ENCODE data around the gene NPAP1.
"Not testable (repeated sequence)": the region's sequence is repeated elsewhere in the genome, so short reads cannot be mapped to it uniquely, and the experiment has no call there.

The NPAP1 gene

DNA sequence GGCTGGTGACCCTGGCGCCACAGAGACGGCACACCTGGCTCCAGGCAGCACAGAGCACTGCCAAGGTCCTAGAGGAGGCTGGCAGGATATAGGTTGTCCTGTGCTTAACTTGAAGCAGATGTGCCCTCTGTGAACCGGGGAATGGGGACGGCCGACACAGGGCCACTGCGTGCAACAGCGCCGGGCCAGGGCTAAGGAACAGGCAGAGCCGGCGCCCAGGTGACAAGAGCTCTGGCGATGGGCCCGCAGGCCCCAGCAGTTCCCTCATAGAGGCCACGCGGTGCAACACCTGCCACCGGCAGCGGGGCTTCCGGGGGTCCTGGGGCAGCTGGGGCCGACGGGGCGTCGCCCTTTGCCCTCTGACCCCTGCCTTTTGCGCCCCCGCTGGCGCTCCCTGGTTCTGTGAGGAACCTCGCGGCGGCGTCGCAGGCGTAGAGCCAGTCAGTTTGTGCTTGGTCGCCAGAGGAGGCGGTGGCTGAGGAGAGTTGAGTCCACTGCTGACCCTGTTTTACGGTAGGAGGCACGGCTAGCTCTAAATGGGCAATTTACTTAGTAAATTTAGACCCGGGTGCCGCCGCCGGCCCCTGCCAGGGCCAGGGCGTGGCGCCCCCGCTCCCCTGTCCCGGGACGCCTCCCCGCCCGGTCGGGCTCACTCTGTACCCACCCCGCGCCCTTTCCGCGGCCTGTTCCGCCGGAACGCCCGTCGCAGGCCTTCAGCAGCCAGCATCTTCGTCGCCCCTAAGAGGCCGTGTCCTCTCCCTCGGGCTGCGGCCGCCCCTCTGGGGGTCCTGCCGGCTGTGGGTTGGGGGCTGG lies at the start of gene NPAP1:
Gene NPAP1, plus strand, starts transcription at position 444 of the 813 bp plus-strand sequence. Its CDS starts 93 bp downstream, at position 537.
- FAIRE-seq, result no peak
- DNase-seq (ENCODE audit: low spot score), result no peak

- FAIRE-seq, result no peak
- DNase-seq (ENCODE audit: low spot score), result no peak
Observed at GRCh38 chr15:24627443-24627842, 48.1 kb upstream of the NPAP1 start.

GRCh38 chr15:24633082-24633481 lies 42.5 kb upstream of the NPAP1 start:
- FAIRE-seq (no peak), DNase-seq (ENCODE audit: low spot score) (no peak)

DNA sequence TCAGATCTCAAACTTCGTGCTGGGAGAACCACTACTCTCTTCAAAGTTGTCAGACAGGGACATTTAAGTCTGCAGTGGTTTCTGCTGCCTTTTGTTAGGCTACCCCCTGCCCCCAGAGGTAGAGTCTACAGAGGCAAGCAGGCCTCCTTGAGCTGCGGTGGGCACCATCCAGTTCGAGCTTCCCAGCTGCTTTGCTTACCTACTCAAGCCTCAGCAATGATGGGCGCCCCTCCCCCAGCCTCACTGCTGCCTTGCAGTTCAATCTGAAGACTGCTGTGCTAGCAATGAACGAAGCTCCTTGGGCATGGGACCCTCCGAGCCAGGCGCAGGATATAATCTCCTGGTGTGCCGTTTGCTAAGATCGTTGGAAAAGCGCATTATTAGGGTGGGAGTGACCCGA lies 36.2 kb upstream of the NPAP1 start:
- FAIRE-seq; DNase-seq (ENCODE audit: low spot score): not testable (repeated sequence)

DNA sequence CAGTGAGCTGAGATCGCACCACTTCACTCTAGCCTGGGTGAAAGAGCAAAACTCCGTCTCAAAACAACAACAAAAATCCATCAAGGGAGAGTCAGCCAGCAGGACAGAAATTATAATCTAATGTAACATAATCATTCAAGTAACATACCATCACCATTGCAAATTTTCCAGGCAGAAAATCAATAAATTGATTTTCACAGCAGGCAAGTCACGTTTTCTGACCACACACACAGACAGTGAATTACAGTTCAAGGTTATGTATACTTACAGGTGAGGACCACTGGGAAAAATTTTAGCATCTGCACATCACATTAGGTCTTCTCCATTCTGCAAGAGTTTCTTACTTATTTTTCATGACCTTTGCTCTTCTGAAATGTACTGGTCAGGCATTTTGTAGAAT lies 29.9 kb upstream of the NPAP1 start:
- DNase-seq (ENCODE audit: low spot score), result no peak
- FAIRE-seq, result no peak

GRCh38 chr15:24659622-24660021 lies 16.0 kb upstream of the NPAP1 start:
- FAIRE-seq (no peak), DNase-seq (ENCODE audit: low spot score) (no peak)

GRCh38 chr15:24662991-24663390 lies 12.6 kb upstream of the NPAP1 start:
- DNase-seq (ENCODE audit: low spot score), result no peak
- no peak for FAIRE-seq

DNA sequence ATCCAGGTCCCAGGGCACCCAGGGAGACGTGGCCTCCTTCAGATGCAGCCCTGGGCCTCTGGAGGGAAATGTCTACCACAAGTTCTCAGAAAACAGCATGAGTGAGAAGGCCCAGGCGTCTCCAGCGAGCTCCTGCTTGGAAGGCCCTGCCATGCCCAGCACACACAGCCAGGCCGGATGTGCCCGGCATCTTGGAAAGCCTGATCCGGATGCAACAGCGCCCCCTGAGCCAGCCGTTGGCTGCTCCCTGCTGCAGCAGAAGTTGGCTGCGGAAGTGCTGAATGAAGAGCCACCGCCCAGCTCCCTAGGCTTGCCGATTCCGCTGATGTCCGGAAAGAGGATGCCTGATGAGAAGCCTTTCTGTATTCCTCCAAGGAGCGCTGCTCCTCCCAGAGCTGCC lies 856 bp downstream of the NPAP1 start:
- no peak for FAIRE-seq
- peak; percentile 13 for DNase-seq (ENCODE audit: low spot score)

GRCh38 chr15:24678485-24678884 lies 2.9 kb downstream of the NPAP1 start:
- FAIRE-seq (no peak), DNase-seq (ENCODE audit: low spot score) (no peak)

DNA sequence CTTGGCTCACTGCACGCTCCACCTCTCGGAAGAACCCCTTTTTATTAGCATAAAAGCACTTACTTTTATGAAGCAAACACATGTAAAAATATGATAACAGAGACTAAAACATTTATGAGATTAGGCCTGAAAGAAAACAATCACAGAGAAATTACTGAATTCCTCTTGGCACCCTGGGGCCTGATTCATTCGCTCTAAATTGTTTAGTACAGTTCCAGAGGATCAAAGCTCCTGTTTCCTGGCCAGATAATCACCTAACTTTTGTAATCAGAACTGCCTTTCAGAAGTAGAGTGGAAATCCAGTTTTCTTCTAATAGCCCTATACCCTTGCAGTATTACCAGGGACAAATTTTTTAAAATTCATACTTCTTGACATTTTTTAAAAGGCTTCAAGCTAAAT lies 6.4 kb downstream of the NPAP1 start:
- DNase-seq (ENCODE audit: low spot score), result no peak
- no peak for FAIRE-seq

GRCh38 chr15:24682905-24683304 lies 7.3 kb downstream of the NPAP1 start:
- not testable (repeated sequence) for FAIRE-seq; DNase-seq (ENCODE audit: low spot score)

DNA sequence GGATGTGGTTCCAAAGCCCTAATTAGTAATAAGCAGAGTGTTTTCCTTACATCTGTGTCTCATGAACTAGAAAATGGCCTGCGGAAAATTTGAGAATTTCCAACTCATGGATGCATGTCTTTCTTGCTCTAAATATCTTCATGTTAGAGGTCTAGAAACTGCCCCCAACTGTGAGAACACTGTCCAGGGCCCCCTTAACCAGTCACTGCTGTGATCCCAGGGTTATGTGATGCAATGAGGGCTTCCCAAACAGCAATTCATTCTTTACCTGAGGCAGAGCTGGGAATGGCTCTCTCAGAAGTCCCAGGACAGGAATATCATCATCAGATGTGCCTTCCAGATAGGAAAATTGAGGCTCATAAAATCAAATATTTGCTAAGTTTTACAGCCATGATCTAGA lies 8.2 kb downstream of the NPAP1 start:
- no peak for FAIRE-seq

DNA sequence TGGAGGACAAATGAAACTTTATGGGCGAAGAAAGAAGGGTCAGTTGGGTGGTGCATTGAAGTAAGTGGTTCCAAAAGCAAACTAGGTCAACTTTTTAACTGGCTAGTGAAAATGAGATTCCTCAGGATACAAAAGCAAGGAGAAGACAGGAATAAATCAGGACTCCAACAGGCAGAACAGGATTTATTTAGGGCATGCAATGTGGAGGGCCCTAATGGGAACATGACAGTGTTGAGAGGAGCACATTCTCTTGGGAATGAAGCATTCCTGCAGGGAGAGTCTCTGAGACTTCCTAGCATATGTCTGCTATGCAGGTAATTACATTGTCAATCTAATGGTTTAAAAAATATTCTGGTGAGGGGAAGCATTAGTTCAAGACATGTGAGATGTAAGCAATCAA lies 8.7 kb downstream of the NPAP1 start:
- DNase-seq (ENCODE audit: low spot score) (no peak), FAIRE-seq (no peak)

More for the DNA sequence above, 8.2 kb downstream of the NPAP1 start:
- DNase-seq (ENCODE audit: low spot score), result no peak

DNA sequence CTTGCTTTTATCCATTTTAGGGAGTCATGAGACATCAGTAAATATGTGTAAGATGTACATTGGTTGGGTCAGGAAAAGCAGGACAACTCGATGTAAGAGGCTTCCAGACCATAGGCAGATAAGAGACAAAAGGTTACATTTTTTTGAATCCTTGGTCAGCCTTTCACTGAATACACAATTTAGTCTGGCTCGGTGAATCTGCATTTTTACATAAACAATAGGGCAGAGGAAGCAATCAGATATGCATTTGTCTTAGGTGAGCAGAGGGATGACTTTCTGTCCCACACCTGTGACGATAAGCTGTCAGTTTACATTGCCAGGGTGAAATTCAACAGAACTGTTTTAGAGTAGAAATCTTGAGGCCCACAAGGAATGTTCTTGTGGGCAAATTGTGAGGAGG lies 20.6 kb downstream of the NPAP1 start:
- DNase-seq (ENCODE audit: low spot score), result no peak
- FAIRE-seq, result no peak

DNA sequence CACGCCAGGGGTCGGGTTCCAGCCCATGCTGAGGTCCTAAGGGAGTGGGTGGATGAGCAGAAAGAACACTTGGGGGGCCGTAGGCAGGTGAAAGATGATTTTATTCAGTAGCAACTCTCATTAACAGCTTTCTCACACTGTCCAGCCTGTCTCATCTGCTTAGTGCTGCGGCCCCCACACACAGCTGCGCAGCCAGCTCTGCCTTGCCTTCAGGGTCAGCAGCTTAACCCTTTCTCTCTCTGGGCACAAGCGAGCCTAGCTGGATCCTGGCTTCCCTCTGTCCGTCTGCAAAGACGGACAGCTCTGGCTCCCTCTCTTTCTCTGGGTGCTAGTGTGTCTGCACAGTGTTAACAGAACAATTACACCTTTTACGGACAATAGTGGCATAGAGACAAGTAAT lies 21.3 kb downstream of the NPAP1 start:
- DNase-seq (ENCODE audit: low spot score) (no peak), FAIRE-seq (no peak)

- FAIRE-seq (no peak), DNase-seq (ENCODE audit: low spot score) (no peak)
Observed at GRCh38 chr15:24718289-24719082, 42.9 kb downstream of the NPAP1 start.

- FAIRE-seq, result no peak
- no peak for DNase-seq (ENCODE audit: low spot score)
Observed at GRCh38 chr15:24729760-24730159, 54.2 kb downstream of the NPAP1 start.
